PC-3 (cell line): ENCODE measurements around the gene OR5P2. TPM values are rescaled to one million over a fixed set of nuclear protein-coding genes. Genes with fewer than 3 reads are reported as not detected.
"Not testable (repeated sequence)": the region's sequence is repeated elsewhere in the genome, so short reads cannot be mapped to it uniquely, and the experiment has no call there.

Experiments used
- ATAC-seq: fragments of 200-7000 bp; cut with Tn5 transposase; 2 replicates; pipeline ENCODE4 v1.9.1; 2020; ENCODE audit warnings: mild to moderate bottlenecking, moderate library complexity
- BruUV-seq: library from RNA; stranded (reverse); fragments of 400-500 nt; replicated peaks from 2 replicates; lab custom pipeline; 2021; lab: Mats Ljungman, UMichigan
- CTCF ChIA-PET: fragments of 300-600 bp; sonication (Branson Sonifier 250); formaldehyde crosslinking; loops from one replicate; lab custom pipeline; 2022; ENCODE audit warnings: antibody characterized with exemption; lab: Charles Lee
- POLR2A ChIA-PET: fragments of 300-600 bp; sonication (Branson Sonifier 250); formaldehyde crosslinking; loops from one replicate; lab custom pipeline; 2022; ENCODE audit warnings: antibody characterized with exemption; ENCODE audit not compliant: unreplicated experiment; lab: Charles Lee
- DNase-seq: peaks from one replicate; pipeline ENCODE4 v3.0.0-alpha.2; 2015
- H2AFZ ChIP-seq: fragments of 300-600 bp; sonication (generic); 2 replicates; pipeline ENCODE4 v1.6.0; 2016; ENCODE audit warnings: antibody characterized with exemption, low read length
- H3F3A ChIP-seq: fragments of 300-600 bp; sonication (generic); one replicate; pipeline ENCODE4 v1.6.0; 2017; ENCODE audit warnings: antibody characterized with exemption, low read length, control low read depth, mild to moderate bottlenecking; ENCODE audit not compliant: unreplicated experiment
- H3K27ac ChIP-seq: fragments of 300-600 bp; sonication (generic); 2 replicates; pipeline ENCODE4 v1.5.1; 2016; ENCODE audit warnings: mild to moderate bottlenecking, low read length
- H3K27me3 ChIP-seq: fragments of 300-600 bp; sonication (generic); 2 replicates; pipeline ENCODE4 v1.6.1; 2016; ENCODE audit warnings: low read length, mixed read lengths
- H3K36me3 ChIP-seq: fragments of 300-600 bp; sonication (generic); 2 replicates; pipeline ENCODE4 v1.6.1; 2016; ENCODE audit warnings: low read depth, mixed run types, low read length, mixed read lengths
- H3K4me1 ChIP-seq: fragments of 300-600 bp; sonication (generic); 2 replicates; pipeline ENCODE4 v1.5.1; 2016; ENCODE audit warnings: low read length; ENCODE audit not compliant: insufficient read depth
- H3K4me2 ChIP-seq: fragments of 300-600 bp; sonication (generic); 2 replicates; pipeline ENCODE4 v1.6.0; 2016; ENCODE audit warnings: low read length
- H3K4me3 ChIP-seq: fragments of 300-600 bp; sonication (generic); 2 replicates; pipeline ENCODE4 v1.5.1; 2016; ENCODE audit warnings: mild to moderate bottlenecking, low read length, mixed read lengths
- H3K79me2 ChIP-seq: fragments of 300-600 bp; sonication (generic); 2 replicates; pipeline ENCODE4 v1.6.1; 2017; ENCODE audit warnings: low read length, mixed read lengths
- H3K9ac ChIP-seq: fragments of 300-600 bp; sonication (generic); 2 replicates; pipeline ENCODE4 v1.6.0; 2016; ENCODE audit warnings: mild to moderate bottlenecking, low read length
- H3K9me2 ChIP-seq: fragments of 300-600 bp; sonication (generic); replicated peaks from 2 replicates; pipeline ENCODE4 v1.6.1; 2016; ENCODE audit warnings: mixed run types, low read length, mixed read lengths
- H3K9me3 ChIP-seq: fragments of 300-600 bp; sonication (generic); 2 replicates; pipeline ENCODE4 v1.6.1; 2016; ENCODE audit warnings: low read length, mixed read lengths
- H4K20me1 ChIP-seq: fragments of 300-600 bp; sonication (generic); 2 replicates; pipeline ENCODE4 v1.6.1; 2016; ENCODE audit warnings: low read length, mixed read lengths
- EZH2 ChIP-seq: fragments of 300-600 bp; sonication (generic); IDR thresholded peaks from one replicate; pipeline ENCODE4 v1.6.1; 2017; ENCODE audit warnings: antibody characterized with exemption, mild to moderate bottlenecking, low read length; ENCODE audit not compliant: unreplicated experiment
- EZH2phosphoT487 ChIP-seq: fragments of 300-600 bp; sonication (generic); IDR thresholded peaks from 2 replicates; pipeline ENCODE4 v1.6.1; 2018; ENCODE audit warnings: mild to moderate bottlenecking, antibody characterized with exemption, low read length, borderline replicate concordance
- intact Hi-C: fragments of 100-400 bp; cut with micrococcal nuclease; formaldehyde crosslinking; loops from 2 replicates; pipeline ENCODE4 v1.9.0; 2023
- total RNA-seq: library from RNA; depleted of rRNA; stranded (reverse); fragments of >200 nt; gene quantifications from 2 replicates; pipeline ENCODE4 v1.2.3, GENCODE V29; 2014
- TF ChIP-seq, protein P1 (sequence below): fragments of 300-600 bp; sonication (generic); conservative IDR thresholded peaks from 2 replicates; pipeline ENCODE4 v1.5.1; 2017; ENCODE audit warnings: antibody characterized with exemption, low read depth, mild to moderate bottlenecking, low read length

Gene OR5P2
- total RNA-seq, 1 experiment from 2014 or later = not detected

DNA sequence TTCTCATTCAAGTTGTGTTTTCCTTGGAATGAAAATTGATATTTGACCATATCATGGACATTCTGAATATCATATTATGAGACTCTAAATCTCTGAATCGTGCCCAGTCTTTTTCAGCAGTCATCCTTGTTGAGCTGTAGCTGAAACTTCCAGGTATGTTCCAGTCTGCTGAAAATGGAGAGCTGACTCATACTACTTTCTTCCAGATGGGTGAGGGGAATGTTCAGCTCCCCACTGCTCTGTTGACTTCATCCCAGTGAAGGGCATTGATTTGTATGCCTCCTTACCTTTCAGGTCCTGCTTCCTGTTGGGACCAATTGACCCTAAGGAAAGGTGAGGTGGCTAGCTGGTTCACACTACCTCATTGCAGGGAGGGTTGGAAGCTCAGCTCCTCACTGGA is 3.5 kb downstream of the OR5P2 start:
- no peaks in the 10 kb centered on the region for H3K4me1 ChIP-seq
- no peak overlapping the region for H3K27ac ChIP-seq
- TF ChIP-seq EZH2 (no peak), EZH2phosphoT487 (no peak)
- TF ChIP-seq, protein P1, sequence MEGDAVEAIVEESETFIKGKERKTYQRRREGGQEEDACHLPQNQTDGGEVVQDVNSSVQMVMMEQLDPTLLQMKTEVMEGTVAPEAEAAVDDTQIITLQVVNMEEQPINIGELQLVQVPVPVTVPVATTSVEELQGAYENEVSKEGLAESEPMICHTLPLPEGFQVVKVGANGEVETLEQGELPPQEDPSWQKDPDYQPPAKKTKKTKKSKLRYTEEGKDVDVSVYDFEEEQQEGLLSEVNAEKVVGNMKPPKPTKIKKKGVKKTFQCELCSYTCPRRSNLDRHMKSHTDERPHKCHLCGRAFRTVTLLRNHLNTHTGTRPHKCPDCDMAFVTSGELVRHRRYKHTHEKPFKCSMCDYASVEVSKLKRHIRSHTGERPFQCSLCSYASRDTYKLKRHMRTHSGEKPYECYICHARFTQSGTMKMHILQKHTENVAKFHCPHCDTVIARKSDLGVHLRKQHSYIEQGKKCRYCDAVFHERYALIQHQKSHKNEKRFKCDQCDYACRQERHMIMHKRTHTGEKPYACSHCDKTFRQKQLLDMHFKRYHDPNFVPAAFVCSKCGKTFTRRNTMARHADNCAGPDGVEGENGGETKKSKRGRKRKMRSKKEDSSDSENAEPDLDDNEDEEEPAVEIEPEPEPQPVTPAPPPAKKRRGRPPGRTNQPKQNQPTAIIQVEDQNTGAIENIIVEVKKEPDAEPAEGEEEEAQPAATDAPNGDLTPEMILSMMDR = no peak
- no peaks in the 10 kb centered on the region for H4K20me1 ChIP-seq
- no peak for DNase-seq
- BruUV-seq = no TSS peak
- no peaks in the 10 kb centered on the region for H3F3A ChIP-seq
- no peaks in the 10 kb centered on the region for H3K79me2 ChIP-seq
- H3K4me3 ChIP-seq = no peak overlapping the region
- CTCF ChIA-PET = no interaction called here
- intact Hi-C loops = no loop called here
- no peak overlapping the region for H3K4me2 ChIP-seq
- POLR2A ChIA-PET = no interaction called here
- H3K27me3 ChIP-seq = 0 out of 2 replicates have a peak, but pooled peaks cover 4% of the 10 kb centered on the region
- H3K9me3 ChIP-seq = no peaks in the 10 kb centered on the region
- no peaks in the 10 kb centered on the region for H3K9me2 ChIP-seq
- H2AFZ ChIP-seq = no peak overlapping the region
- no peak for ATAC-seq
- no peak overlapping the region for H3K9ac ChIP-seq
- H3K36me3 ChIP-seq = no peaks in the 10 kb centered on the region

DNA sequence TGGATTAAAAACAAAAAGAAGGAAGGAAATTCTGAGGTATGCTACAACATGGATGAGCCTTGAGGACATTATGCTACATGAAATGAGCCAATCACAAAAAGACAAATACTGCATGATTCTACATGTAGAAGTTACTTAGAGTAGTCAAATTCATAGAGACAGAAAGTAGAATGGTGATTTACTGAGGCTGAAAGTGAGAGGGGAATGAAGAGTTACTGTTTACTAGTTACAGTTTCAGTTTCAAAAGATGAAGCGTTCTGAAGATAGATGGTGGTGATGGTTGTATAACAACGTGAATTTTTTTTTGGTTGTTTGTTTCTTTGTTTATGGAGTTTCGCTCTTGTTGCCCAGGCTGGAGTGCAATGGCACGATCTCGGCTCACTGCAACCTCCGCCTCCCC is 9.5 kb downstream of the OR5P2 start:
- H3K4me3 ChIP-seq = no peak overlapping the region
- H4K20me1 ChIP-seq = no peaks in the 10 kb centered on the region
- no peak for ATAC-seq
- H2AFZ ChIP-seq = no peak overlapping the region
- H3K27ac ChIP-seq = no peak overlapping the region
- H3K9me3 ChIP-seq = peaks cover 5% of the 10 kb centered on the region; the same call in 1 of the 2 replicates
- H3K9ac ChIP-seq = no peak overlapping the region
- no peaks in the 10 kb centered on the region; the same call in 1 of the 2 replicates for H3K27me3 ChIP-seq
- H3K9me2 ChIP-seq = no peaks in the 10 kb centered on the region
- TF ChIP-seq EZH2phosphoT487 (no peak), EZH2 (no peak)
- TF ChIP-seq, protein P1 = no peak
- no peaks in the 10 kb centered on the region for H3K4me1 ChIP-seq
- no TSS peak for BruUV-seq
- no peaks in the 10 kb centered on the region for H3F3A ChIP-seq
- DNase-seq = no peak
- ChIA-PET CTCF (no interaction called here), POLR2A (no interaction called here)
- H3K79me2 ChIP-seq = no peaks in the 10 kb centered on the region
- H3K4me2 ChIP-seq = no peak overlapping the region
- no peaks in the 10 kb centered on the region for H3K36me3 ChIP-seq
- intact Hi-C loops = no loop called here

DNA sequence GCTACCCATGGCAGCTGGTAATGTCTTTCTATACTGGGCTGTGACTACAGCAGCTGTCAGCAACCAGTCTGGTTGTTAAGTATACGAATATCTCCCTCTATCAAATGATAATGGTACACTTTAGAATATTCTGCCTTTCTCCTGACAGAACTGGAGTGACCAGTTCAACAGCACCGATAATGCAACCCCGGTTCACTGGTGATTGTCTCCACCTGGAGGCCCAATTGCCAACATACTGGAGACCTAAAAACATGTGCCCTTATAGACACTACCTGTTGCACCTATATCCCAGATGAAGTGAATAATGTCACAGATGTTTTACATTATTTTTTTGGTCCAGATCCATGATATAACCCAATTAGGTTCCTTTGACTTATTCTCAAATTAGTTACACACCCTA is 21.1 kb downstream of the OR5P2 start:
- intact Hi-C loops = no loop called here
- no peaks in the 10 kb centered on the region for H3K79me2 ChIP-seq
- CTCF ChIA-PET = no interaction called here

DNA sequence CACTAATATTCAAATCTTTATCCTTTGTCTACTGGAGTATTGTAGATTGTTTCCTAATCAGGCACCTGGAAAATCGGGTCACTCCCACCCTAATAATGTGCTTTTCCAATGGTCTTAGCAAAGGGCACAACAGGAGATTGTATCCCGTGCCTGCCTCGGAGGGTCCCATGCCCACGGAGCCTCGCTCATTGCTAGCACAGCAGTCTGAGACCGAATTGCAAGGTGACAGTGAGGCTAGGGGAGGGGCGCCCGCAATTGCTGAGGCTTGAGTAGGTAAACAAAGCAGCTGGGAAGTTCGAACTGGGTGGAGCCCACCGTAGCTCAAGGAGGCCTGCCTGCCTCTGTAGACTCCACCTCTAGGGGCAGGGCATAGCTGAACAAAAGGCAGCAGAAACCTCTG is 32.4 kb downstream of the OR5P2 start:
- H3F3A ChIP-seq, H3K4me3 ChIP-seq, CTCF ChIA-PET, H3K4me1 ChIP-seq, H4K20me1 ChIP-seq, DNase-seq, H3K79me2 ChIP-seq, POLR2A ChIA-PET, H3K9me3 ChIP-seq, BruUV-seq, H3K36me3 ChIP-seq, H2AFZ ChIP-seq, ATAC-seq, H3K27ac ChIP-seq, H3K27me3 ChIP-seq, H3K9me2 ChIP-seq, H3K9ac ChIP-seq, intact Hi-C loops, H3K4me2 ChIP-seq: not testable (repeated sequence)

More for the DNA sequence above, 21.1 kb downstream of the OR5P2 start:
- H4K20me1 ChIP-seq = no peaks in the 10 kb centered on the region
- BruUV-seq = no TSS peak
- ATAC-seq (no peak), DNase-seq (peak; percentile 37)
- H3F3A ChIP-seq = no peaks in the 10 kb centered on the region
- no peak overlapping the region for H3K9ac ChIP-seq
- no peaks in the 10 kb centered on the region for H3K9me3 ChIP-seq
- H3K4me3 ChIP-seq = no peak overlapping the region
- no peaks in the 10 kb centered on the region for H3K9me2 ChIP-seq
- H3K27ac ChIP-seq = no peak overlapping the region
- no peaks in the 10 kb centered on the region for H3K4me1 ChIP-seq
- H3K4me2 ChIP-seq = no peak overlapping the region
- TF ChIP-seq EZH2 (no peak), EZH2phosphoT487 (no peak)
- TF ChIP-seq, protein P1 = peak; percentile 37; the same call in 1 of the 2 replicates
- H2AFZ ChIP-seq = no peak overlapping the region
- H3K36me3 ChIP-seq = no peaks in the 10 kb centered on the region
- POLR2A ChIA-PET = no interaction called here
- peaks cover 8% of the 10 kb centered on the region; the same call in 1 of the 2 replicates for H3K27me3 ChIP-seq
